ENCODE measurements around the gene TMEM260.

The TMEM260 gene

DNA sequence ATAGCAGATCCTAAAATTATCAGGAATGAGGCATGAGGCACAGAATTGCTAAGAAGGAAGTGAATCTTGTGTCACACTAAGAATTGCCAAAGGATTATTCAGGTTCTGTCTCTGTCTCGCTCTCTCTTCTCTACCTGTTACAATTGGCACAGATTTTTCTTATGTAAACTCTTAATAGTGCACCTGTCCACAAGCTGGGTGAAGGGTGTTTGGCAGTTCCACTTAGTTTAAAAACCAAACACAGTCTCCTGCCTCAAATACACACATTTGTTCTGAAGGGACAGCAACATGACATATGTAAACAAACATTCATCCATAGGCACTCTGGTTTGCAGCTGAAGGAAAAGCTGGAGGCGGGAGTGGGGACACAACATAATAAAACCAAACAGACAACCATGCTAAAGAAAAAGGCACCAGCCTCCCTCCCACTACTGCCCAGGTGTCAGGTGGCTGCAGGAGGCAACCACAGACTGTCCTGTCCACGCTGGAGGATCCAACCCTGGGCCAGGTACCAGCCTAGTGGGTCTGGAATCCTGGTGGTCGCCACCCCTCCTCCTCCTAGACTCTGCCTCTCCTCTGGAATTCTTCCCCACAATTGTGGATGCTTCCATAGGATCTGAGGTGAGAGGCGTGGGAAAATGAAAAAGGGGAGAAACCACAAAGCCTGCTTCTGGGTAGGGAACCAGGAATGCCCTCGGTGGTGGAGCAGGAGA is 81.2 kb downstream of the TMEM260 start:
- TF ChIP-seq, protein P1, sequence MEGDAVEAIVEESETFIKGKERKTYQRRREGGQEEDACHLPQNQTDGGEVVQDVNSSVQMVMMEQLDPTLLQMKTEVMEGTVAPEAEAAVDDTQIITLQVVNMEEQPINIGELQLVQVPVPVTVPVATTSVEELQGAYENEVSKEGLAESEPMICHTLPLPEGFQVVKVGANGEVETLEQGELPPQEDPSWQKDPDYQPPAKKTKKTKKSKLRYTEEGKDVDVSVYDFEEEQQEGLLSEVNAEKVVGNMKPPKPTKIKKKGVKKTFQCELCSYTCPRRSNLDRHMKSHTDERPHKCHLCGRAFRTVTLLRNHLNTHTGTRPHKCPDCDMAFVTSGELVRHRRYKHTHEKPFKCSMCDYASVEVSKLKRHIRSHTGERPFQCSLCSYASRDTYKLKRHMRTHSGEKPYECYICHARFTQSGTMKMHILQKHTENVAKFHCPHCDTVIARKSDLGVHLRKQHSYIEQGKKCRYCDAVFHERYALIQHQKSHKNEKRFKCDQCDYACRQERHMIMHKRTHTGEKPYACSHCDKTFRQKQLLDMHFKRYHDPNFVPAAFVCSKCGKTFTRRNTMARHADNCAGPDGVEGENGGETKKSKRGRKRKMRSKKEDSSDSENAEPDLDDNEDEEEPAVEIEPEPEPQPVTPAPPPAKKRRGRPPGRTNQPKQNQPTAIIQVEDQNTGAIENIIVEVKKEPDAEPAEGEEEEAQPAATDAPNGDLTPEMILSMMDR (IDR thresholded peaks at IDR 0.05), result no peak

- TF ChIP-seq, protein P1 (IDR thresholded peaks at IDR 0.05), result no peak
Measured at GRCh38 chr14:56661478-56661877, 81.9 kb downstream of the TMEM260 start.

GRCh38 chr14:56664811-56665421 is 85.3 kb downstream of the TMEM260 start:
- TF ChIP-seq, protein P1 (IDR thresholded peaks at IDR 0.05), result no peak

- TF ChIP-seq, protein P1 (IDR thresholded peaks at IDR 0.05), result no peak
Measured at GRCh38 chr14:56666294-56666693, 86.7 kb downstream of the TMEM260 start.

DNA sequence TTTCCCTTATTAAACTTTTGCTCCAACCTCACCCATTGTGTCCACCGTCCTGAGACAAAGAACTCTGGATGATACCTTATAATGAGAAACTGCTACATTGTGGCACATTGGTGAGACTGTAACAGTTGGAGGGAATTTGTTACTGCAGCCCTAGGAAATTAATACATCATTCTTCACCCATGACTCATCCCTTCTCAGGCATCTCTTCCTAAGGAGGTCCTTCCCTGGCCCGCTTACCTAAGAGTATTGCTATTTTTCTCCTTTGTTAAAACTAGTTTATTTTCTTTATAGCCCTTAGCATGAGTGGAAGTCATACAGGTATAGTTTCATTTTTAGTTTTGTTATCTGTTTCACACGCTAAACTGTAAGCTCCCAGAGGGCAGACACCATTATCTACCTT is 87.1 kb downstream of the TMEM260 start:
- TF ChIP-seq, protein P1 (IDR thresholded peaks at IDR 0.05), result no peak

DNA sequence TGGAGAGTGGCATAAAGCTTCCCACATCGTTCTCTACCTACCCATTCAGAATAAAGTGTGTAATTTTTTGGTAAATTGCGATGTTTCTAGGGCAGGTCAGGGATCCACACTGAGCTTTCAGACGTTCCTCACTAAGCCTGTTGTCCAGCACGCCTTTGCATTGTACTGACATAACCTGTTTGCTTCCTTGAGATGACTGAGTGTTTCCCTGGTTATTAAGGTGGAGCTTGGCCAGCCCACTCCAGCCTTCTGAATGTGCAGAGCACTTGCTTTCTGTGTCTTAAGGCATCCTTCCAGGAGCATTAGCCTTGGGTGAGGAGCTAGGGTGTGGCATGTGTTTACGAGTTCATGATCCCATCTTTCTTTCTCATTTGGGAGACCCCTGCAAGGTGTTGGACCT is 96.4 kb downstream of the TMEM260 start:
- TF ChIP-seq, protein P1 (IDR thresholded peaks at IDR 0.05), result no peak

DNA sequence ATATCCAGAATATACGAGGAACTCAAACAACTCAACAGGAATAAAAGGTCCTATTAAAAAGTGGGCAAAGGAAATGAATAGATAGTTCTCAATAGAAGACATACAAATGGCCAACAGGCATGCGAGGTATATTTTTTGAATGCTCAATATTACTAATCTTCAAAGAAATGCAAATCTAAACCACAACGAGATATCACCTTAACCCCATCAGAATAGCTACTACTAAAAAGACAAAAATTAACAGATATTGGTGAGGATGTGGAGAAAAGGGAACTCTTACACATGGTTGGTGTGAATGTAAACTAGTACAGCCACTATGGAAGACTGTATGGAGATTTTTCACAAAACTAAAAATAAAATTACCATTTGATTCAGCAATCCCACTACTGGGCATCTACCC is 99.2 kb downstream of the TMEM260 start:
- TF ChIP-seq, protein P1 (IDR thresholded peaks at IDR 0.05), result no peak

Measured in LNCAP (cell line).